Bronchial epithelial cell (primary cell): ENCODE data around the gene CAPN7. TPM values are rescaled to one million over a fixed set of nuclear protein-coding genes. Genes with fewer than 3 reads are reported as not detected.

Experiments
- DNase-seq: peaks from one replicate; pipeline ENCODE4 v3.0.0-alpha.2; 2010; ENCODE audit warnings: low read depth
- FAIRE-seq: peaks from 2 replicates; lab custom pipeline; 2011; peaks lifted over from hg19 to GRCh38; lab: Jason Lieb, UNC
- H3K27me3 ChIP-seq: 2 replicates; pipeline ENCODE4 v1.5.1; 2011; ENCODE audit warnings: low read length; ENCODE audit not compliant: control insufficient read depth, insufficient read depth
- H3K36me3 ChIP-seq: 2 replicates; pipeline ENCODE4 v1.5.1; 2011; ENCODE audit warnings: low read length; ENCODE audit not compliant: control insufficient read depth, insufficient read depth
- H3K4me3 ChIP-seq: 2 replicates; pipeline ENCODE4 v1.5.1; 2011; ENCODE audit warnings: mild to moderate bottlenecking, low read depth, low read length, control low read depth
- total RNA-seq: library from RNA; depleted of rRNA; stranded (reverse); fragments of >200 nt; gene quantifications from 2 replicates; pipeline ENCODE4 v1.2.1, GENCODE V29; 2014
- TF ChIP-seq, protein P1 (sequence below): IDR thresholded peaks from 2 replicates; pipeline ENCODE4 v1.5.1; 2011; ENCODE audit warnings: mild to moderate bottlenecking, moderate library complexity, low read length, control low read depth, inconsistent platforms; ENCODE audit not compliant: insufficient read depth, severe bottlenecking

The CAPN7 gene
- total RNA-seq, 1 donor from 2014 or later: 34.2 TPM

DNA sequence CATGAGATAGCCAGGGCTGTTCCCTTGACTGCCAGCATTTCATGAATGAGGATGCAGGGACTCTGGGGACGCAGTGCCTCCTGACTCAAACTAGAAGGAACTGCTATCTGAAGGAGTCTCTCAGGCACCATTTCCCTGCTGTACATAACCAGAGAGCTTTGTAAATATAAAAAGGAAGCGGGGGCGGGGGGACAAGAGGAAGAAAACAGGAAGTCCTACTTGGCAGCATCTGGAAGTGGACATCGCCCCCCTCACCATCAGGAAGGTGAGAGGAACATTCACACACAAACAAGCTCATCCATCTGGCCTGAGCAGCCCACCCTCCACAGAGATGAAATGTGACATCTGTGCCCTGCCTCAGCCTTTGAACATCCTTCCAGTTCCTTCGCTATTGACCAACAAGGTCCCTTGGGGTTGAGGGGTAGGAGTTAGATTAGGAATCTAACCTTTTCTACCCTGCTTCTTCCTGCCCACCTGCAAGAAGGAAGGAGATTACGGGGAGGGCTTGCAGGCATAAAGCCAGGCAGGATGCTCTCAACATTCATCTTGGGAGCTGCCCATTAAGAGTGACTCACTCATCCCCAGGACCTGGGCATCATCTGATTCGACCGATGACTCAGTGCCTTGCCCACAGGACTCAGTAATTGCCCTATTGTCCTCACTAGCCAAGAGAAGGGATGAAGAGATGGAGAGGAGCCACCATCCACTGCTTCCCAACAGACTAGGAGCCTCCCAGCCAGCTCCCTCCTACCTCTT lies 94.5 kb downstream of the CAPN7 start:
- Histone ChIP-seq H3K4me3 (no peak overlapping the region), H3K36me3 (no peaks in the 10 kb centered on the region), H3K27me3 (no peaks in the 10 kb centered on the region)
- TF ChIP-seq, protein P1, sequence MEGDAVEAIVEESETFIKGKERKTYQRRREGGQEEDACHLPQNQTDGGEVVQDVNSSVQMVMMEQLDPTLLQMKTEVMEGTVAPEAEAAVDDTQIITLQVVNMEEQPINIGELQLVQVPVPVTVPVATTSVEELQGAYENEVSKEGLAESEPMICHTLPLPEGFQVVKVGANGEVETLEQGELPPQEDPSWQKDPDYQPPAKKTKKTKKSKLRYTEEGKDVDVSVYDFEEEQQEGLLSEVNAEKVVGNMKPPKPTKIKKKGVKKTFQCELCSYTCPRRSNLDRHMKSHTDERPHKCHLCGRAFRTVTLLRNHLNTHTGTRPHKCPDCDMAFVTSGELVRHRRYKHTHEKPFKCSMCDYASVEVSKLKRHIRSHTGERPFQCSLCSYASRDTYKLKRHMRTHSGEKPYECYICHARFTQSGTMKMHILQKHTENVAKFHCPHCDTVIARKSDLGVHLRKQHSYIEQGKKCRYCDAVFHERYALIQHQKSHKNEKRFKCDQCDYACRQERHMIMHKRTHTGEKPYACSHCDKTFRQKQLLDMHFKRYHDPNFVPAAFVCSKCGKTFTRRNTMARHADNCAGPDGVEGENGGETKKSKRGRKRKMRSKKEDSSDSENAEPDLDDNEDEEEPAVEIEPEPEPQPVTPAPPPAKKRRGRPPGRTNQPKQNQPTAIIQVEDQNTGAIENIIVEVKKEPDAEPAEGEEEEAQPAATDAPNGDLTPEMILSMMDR: no peak
- FAIRE-seq: no peak
- DNase-seq: peak; percentile 92

- DNase-seq (no peak), FAIRE-seq (no peak)
- Histone ChIP-seq H3K27me3 (no peaks in the 10 kb centered on the region), H3K4me3 (no peak overlapping the region), H3K36me3 (no peaks in the 10 kb centered on the region)
- TF ChIP-seq, protein P1: no peak
Observed at GRCh38 chr3:15301761-15302160, 95.7 kb downstream of the CAPN7 start.

Other genes with a start within 250 kb of the CAPN7 start
- gene MRPS25, start 140.9 kb upstream of the CAPN7 start, total RNA-seq: 11.1 and 19.3 TPM in 2 replicates
- 31.5 and 32.9 TPM in 2 replicates for gene RBSN, start 107.1 kb upstream of the CAPN7 start, total RNA-seq
- 3.6 and 6.3 TPM in 2 replicates for gene SH3BP5, start 126.3 kb downstream of the CAPN7 start, total RNA-seq
- 41.3 TPM in 2 replicates for gene METTL6, start 221.3 kb downstream of the CAPN7 start, total RNA-seq
- 34.0 and 34.2 TPM in 2 replicates for gene EAF1, start 221.4 kb downstream of the CAPN7 start, total RNA-seq